Measurements from ENCODE around the gene AFG3L2.

Gene AFG3L2

DNA sequence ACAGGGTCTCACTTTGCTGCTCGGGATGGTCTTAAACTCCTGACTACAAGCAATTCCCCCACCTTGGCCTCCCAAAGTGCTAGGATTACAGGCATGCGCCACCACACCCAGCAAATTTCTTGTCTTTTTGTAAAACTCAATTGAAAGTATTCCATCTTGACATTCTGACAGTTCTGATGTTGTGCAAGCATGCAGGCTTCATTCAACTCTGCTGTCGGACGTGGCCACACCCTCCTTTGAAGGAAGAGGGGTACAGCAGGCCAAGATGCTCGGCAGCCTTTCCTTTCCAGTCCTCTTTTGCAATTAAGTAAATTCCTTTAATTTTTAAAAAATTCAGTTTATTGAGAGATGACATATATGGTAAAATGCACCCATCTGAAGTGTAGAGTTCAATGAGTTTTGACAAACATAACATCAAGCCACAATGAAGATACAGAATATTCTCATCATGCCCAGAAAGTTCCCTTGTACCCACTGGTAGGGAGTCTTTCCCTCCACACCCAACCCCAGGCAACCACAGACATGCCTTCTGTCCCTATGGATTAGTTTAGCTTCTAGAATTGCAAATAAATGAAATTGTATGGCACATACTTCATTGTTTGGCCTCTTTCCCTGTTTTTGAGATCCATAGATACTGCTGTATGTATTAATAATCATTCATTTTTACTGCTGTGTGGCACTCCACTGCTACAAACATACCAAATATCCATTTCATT is 35.9 kb downstream of the AFG3L2 start:
- TF ChIP-seq TAF1 (IDR thresholded peaks at IDR 0.05; ENCODE audit: borderline replicate concordance, insufficient read depth, low read length) (no peak), REST (IDR thresholded peaks at IDR 0.05; ENCODE audit: insufficient read depth in 1 of 2, low read depth in 2 of 2, low read length in 2 of 2) (no peak), FOXP2 (optimal IDR thresholded peaks at IDR 0.05; ENCODE audit: borderline replicate concordance, extremely low read depth, extremely low read length, insufficient read depth) (no peak), POLR2AphosphoS5 (IDR thresholded peaks at IDR 0.05; ENCODE audit: low read depth, low read length) (no peak), SIN3A (IDR thresholded peaks at IDR 0.05; ENCODE audit: borderline replicate concordance, insufficient read depth, low read length) (no peak)

- TF ChIP-seq SIN3A (IDR thresholded peaks at IDR 0.05; ENCODE audit: borderline replicate concordance, insufficient read depth, low read length) (no peak), REST (IDR thresholded peaks at IDR 0.05; ENCODE audit: insufficient read depth in 1 of 2, low read depth in 2 of 2, low read length in 2 of 2) (no peak), FOXP2 (optimal IDR thresholded peaks at IDR 0.05; ENCODE audit: borderline replicate concordance, extremely low read depth, extremely low read length, insufficient read depth) (no peak), POLR2AphosphoS5 (IDR thresholded peaks at IDR 0.05; ENCODE audit: low read depth, low read length) (no peak), TAF1 (IDR thresholded peaks at IDR 0.05; ENCODE audit: borderline replicate concordance, insufficient read depth, low read length) (no peak)
Measured at GRCh38 chr18:12338382-12338781, 38.6 kb downstream of the AFG3L2 start.

- TF ChIP-seq SIN3A (IDR thresholded peaks at IDR 0.05; ENCODE audit: borderline replicate concordance, insufficient read depth, low read length) (no peak), FOXP2 (optimal IDR thresholded peaks at IDR 0.05; ENCODE audit: borderline replicate concordance, extremely low read depth, extremely low read length, insufficient read depth) (no peak), POLR2AphosphoS5 (IDR thresholded peaks at IDR 0.05; ENCODE audit: low read depth, low read length) (no peak), REST (IDR thresholded peaks at IDR 0.05; ENCODE audit: insufficient read depth in 1 of 2, low read depth in 2 of 2, low read length in 2 of 2) (no peak), TAF1 (IDR thresholded peaks at IDR 0.05; ENCODE audit: borderline replicate concordance, insufficient read depth, low read length) (no peak)
Measured at GRCh38 chr18:12336887-12337286, 40.1 kb downstream of the AFG3L2 start.

DNA sequence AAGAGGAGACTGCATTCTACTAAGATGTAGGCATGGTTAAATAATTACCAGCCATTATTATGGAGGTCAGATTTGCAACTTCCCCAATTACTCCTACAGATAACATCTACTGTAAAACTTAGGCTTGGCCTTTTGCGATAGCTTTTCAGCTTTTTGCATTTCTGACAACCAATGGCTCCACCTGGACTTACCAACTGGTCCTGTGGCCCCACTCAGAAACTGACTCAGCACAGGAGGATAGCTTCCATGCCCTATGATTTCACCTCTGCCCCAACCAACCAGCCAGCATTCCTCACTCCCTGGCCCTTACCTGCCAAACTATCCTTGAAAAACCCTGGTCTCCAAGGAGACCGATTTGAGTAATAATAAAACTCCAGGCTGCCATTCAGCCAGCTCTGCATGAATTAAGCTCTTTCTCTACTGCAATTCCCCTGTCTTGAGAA is 40.8 kb downstream of the AFG3L2 start:
- TF ChIP-seq SIN3A (IDR thresholded peaks at IDR 0.05; ENCODE audit: borderline replicate concordance, insufficient read depth, low read length) (no peak), FOXP2 (optimal IDR thresholded peaks at IDR 0.05; ENCODE audit: borderline replicate concordance, extremely low read depth, extremely low read length, insufficient read depth) (no peak), POLR2AphosphoS5 (IDR thresholded peaks at IDR 0.05; ENCODE audit: low read depth, low read length) (no peak), TAF1 (IDR thresholded peaks at IDR 0.05; ENCODE audit: borderline replicate concordance, insufficient read depth, low read length) (no peak), REST (IDR thresholded peaks at IDR 0.05; ENCODE audit: insufficient read depth in 1 of 2, low read depth in 2 of 2, low read length in 2 of 2) (no peak)

All from PFSK-1 (cell line).